GM19043 (cell line): ENCODE measurements around the gene EPS8.

Source experiments
- ATAC-seq: cut with Tn5 transposase; IDR thresholded peaks from one replicate; pipeline ENCODE4 v1.9.1; 2021; ENCODE audit warnings: low read depth; ENCODE audit not compliant: unreplicated experiment

The EPS8 gene

DNA sequence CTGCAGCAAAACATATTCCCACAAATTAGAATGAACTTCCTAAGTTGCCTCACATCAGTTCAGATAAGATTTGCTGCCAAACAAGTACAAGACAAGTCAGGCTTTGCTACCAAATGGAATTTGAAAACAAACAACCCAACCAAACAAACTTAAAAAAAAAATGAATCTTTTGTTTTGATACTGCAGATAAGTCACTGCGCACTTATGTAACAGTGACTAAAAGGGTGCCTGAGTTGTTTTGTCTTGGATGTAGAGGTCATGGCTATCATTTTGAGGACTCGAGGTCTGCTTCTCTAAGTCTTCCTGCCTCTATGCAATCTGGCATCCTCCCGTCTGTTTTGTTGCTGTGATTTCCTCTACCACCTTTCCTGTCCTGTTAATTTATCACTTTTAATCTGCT, 11.1 kb upstream of the EPS8 start:
- ATAC-seq = no peak

DNA sequence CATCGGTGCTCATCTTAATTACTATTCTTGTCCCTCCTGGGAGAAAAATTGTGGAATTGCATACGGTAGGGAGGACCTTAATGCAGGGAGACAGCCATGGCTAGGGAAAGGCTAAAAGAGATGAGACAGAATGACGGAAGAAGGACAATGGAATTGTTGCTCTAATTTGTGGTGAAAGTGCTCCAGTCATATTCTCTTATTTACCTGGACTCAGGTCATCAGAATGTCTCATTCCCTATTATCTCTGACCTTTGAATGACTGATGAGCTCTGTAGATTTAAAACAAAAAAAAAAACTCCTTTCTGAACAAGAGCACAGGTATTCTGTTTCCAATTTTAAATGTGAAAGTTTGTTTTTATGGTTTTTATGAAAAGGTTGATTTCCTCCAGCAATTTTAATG, 8.6 kb upstream of the EPS8 start:
- no peak for ATAC-seq

DNA sequence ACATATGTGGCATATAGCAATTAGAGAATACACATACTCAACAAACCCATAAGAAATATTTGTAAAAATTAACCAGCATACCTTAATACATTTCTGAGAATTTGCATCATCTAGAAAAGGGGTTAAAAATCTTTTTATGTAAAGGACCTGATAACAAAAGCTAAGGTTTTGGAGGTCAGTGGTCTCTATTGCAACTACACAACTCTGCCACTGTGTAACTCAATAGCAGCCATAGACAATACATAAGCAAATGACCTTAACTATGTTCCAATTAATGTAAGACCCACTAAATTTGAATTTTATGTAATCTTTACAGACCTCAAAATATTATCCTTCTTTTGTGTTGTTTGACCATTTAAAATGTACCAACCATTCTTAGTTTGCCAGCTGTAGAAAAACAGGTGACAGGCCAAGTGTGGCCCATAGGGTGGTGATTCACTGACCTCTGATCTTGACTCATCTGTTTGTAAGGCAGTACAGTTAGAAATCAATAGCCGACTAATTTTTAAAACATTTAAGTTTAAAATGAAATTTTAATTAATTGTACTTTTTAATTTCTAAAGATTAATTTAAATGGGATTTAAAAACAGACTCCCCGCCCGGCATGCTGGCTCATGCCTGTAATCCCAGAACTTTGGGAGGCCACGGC, 7.4 kb upstream of the EPS8 start:
- ATAC-seq = no peak

DNA sequence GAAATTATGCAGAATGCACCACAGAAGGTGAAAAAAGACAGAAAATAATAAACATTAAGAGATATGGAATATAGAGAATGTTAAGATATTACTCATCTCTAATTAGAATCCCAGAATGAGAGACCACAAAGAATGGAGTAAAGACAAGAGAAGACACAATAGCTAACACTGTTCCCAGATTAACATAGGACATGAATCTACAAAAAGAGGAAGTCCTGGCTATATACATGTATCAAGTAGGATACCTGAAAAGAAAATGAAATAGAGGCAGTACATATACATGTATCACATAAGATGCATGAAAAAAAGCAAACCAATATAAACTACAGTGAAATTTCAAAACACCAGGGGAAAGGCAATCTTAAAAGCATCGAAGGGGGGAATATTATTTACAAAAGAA, 5.6 kb upstream of the EPS8 start:
- no peak for ATAC-seq

DNA sequence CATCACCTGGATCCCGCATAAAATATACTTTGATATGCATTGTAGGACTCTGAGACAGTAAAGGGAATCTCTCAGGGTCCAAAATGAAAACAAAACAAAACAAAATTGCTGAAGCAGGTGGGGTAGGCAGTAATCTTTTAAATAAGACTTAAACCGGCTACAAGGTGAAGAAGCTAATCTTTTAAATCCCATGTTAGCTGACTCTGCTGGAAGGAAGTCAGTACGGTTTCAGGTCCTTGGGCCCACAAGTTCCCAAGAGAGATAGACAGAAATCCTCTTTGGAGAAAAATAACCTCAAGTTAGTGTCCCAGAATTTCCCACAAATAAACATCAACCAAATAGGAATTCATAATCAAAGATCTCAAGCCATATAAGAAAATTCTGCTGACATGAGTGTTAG, 5.0 kb upstream of the EPS8 start:
- ATAC-seq = no peak

DNA sequence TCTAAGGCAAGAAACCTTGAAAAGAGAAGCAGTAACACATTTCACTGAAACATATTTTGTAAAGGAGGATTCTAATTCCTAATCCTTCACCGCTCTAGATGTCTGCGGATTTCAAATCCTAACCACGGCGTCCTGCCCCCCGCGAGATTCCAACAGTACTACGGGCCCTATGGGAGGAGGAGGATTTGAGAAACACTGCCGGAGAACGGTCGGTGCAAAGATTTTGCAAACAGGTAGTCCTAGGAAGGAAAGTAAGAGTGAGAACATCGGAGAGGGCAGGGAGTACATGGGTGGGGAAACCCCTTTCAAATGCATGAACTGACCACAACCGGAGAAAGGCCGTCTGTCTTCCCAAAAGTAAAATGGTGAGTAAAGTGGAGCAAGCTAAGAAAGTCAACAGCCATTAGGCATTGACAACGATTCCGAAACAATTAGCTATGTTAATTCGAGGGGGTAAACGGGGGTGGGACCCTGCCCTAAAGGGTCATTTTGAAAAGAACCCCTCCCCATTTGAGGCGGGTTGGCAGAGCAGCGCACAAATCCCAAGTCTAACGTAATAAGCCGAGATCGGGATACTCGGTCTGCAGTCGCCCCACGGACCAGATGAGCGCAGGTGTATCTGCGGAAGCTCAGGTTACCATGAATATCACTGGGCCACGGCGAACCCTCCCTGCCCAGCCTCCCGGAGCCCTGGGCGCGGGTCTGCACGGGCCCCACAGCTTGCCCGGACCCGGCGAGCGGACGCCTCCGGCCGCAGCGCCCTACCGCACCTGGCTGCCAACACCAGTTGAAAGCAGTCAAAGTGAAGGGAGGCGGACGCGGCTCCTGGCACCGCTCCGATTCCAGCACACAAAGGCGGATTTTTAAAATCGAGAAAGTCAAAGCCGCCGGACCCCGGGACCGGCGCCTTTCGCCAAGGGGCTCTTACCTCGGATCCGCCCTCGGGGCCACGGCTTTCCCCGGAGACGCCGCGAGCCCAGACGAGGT, 662 bp downstream of the EPS8 start:
- peak; percentile 34 for ATAC-seq

DNA sequence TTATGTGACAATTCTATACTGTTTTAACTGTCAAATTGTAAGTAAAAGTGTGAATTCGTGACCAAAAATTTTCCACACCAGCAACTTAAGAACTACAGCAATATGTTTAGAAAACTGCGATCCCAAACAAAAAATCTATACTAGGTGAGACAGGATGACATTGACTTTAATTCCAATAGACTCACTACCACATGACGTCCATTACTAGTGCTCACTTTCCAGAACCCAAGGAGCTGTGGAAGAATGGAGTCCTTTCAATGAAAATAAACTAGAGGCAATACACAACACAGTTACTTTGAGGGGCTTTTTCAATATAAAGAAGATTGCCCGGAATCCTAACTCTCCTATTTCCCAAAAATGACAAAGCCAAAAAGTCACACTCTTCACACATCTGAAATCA, 1.4 kb downstream of the EPS8 start:
- ATAC-seq = no peak

DNA sequence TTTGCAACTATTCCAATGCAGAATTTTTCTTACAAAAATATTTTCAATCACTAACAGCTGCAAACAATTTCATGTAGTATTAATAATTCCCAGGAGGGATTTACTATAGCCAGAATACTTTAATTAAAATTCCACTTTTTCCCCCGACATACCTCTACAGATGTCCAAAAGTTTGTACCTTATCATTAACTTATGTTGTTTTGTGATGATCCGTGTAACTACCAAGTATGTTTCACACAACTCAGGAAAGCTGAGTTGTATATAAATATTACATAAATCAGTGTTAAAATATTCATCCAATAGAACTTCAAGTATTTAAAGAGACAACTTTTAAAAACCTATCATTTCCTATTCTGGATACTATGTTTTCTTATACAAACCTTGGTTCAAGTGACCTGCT, 2.4 kb downstream of the EPS8 start:
- no peak for ATAC-seq

DNA sequence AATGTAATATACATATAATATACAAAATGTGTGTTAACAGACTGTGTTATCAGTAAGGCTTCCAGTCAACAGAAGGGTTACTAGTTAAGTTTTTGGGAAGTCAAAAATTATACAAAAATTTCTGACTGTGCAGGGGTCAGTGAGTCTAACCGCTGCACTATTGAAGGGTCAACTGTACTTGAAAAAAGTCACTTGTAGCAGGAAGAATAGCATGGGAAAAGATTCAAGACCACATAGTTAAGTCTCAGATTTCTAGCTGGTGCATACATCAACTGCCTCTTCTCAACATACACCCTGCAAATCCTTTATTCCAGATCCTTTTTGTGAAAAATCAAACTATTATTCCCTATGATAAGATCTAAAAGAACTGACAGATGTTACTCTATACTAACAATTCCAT, 5.9 kb downstream of the EPS8 start:
- ATAC-seq = no peak

DNA sequence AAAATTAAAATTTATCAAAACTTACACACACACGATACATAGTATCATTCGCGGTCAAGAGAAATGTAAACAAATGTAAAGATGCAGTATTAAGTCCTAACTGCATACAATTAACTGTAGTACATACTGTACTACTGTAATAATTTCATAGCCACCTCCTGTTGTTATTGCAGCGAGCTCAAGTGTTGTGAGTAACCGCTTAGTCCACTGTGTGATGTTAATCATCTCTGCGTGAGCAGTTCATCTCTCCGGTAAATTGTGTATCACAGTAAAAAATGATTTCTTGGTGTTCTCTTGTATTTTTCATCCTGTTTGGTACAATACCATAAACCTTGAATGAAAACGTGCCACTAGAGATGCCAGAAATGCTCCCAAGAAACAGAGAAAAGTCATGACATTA, 6.5 kb downstream of the EPS8 start:
- ATAC-seq = no peak

DNA sequence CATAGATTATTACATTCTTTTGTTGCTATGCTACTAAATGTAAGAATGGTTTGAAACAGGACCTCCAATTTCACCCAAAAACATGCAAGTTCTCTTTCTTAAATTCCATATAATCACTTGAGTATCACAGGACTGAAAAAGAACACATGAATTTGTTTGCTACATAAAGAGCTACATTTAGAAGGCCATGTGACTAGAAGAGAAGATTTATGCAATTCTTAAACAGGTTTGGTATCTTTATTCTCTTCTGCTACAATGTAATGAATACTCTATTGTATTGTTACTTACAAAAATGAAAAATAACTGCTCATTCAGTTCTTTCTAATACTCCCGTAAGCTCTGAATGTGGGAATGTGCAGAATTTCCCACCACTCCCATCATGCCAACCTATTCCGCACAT, 9.3 kb downstream of the EPS8 start:
- ATAC-seq = no peak

DNA sequence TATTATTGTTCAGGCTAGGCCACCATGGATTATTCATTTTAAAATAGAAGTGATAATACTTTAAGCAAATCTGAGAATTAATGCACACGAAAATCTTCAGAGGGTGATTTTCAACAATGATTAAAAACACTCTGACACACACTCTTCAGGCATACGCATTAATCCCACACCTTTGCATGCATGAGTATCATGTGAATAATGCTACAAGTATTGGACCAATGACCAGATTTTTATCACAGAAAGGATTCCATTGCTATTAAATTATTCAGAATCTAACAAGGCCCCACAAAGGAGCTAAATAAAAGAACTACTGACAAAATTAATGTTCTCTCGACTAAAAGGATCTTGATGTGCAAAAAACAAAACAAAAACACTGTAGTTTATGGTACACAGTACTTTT, 11.1 kb downstream of the EPS8 start:
- no peak for ATAC-seq

DNA sequence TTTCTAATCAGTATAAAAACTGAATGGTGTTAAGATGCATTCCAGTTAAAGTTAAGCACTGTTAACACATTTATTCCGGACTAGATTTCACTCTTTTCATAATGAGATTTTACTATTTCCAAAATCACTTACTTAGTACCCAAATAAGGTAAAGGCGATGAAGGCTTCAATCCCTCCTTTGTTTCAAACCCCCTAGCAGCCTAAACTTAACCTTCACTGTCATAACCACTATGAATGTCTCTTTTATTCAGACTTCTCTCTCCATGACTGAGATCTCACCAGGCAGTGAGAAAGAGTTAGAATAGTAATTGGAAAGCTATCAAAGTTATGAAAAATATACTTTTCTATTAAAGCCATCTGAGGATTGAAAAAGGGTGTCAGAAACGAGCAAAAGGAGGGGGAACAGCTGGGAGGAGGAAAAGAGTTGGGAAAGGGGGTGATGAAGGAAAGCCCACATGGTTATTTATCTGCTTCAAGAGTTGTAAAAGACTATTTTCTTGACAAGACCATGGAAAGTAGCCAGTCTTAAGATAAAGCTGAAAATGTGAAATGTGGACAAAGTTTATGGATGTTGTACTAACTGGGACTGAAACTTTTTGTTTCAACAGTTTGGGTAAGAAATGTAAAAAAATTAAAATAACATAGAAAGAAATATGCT, 11.7 kb downstream of the EPS8 start:
- ATAC-seq = no peak

DNA sequence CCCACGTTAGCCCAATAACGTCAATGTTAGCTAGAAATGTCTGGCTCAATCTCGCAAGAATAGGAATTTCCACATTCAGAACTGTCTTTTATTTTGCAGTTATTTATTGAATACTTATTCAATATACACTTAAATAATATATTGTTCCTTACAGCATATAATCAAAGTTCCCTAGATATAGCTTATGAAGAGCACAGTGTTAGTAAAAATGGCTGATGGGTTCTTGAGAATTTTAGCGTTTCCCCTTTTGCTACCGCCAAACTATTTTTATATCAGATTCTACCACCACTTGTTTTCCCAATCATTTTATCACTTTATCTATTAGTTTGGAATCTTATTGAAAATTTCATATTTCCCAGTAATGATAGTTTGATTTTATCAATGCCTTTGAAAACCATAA, 12.7 kb downstream of the EPS8 start:
- no peak for ATAC-seq

DNA sequence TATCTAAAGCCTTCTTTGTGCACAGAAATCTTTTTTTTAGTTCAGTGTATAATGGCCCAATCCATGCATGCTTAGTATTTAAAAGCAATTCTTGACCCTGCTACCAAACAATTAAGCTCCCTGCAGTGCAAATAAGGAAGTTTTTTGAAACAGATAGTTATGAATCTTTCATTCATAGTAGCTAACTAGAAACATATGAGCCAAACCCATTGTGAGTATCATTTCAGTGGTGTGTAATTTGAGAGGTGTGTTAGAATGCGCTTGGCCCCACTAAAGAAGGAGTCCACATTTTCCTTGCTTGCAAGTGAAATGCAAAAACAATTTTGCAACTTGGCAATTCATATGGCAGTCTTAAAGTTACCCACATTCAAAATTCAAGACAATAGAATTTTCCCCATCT, 14.4 kb downstream of the EPS8 start:
- ATAC-seq = no peak

DNA sequence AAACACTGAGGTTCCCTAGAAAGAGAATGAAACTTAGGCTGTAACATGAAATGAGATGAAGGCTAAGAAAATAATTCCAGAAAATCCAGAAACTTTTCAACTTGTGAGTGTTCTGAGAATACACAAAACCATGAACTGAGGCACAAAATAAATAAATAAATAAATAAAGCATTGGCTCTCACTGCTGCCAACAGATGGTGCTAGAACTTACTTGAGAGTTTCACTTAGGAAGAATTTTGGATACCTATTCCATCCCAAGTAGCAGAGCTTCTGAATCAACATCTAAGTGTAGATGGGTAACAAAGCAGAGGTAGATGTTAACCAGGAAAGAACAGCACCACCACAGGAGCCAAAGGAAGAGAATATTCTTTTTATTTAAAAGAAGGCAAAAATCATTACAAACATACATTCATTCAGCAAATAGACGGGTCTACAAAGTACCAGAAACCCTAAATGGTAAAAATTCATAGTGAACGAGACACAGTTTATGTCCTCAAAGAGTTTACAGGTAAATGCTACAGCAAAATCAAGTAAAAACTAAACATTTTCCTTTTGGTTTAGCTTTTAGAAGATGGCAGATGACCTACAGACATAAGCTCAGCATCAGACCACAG, 16.7 kb downstream of the EPS8 start:
- no peak for ATAC-seq

DNA sequence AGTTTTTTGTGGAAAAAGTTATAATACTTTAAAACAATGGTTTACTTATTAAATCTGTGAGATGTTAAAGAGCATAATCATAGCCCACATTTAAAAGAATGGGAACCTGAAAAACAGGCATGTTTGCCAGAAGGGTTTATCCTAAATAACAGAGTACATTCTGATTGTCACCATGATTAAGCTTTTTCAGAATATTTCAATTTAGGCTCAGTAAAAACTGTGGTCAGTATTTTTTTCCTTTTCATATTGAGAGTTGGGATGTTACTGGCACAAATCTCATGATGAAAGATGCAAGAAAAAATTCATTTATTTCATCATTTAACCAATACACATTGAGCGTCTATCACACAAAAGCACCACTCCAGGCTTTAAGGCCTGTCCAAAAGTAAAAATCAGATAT, 18.6 kb downstream of the EPS8 start:
- no peak for ATAC-seq

DNA sequence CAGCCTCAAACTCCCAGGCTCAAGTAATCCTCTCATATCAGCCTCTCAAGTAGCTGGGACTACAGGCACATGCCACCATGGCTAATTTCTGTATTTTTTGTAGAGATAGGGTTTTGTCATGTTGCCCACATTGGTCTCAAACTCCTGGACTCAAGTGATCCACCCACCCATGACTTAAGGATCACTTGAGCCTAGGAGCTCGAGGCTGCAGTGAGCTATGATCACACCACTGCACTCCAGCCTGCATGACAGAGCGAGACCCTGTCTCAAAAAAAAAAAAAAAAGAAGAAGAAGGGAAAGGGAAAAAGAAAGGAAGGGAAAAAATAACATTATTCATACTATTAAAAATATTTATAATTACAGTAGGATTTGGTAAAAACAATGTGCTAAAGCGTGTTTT, 19.2 kb downstream of the EPS8 start:
- no peak for ATAC-seq

DNA sequence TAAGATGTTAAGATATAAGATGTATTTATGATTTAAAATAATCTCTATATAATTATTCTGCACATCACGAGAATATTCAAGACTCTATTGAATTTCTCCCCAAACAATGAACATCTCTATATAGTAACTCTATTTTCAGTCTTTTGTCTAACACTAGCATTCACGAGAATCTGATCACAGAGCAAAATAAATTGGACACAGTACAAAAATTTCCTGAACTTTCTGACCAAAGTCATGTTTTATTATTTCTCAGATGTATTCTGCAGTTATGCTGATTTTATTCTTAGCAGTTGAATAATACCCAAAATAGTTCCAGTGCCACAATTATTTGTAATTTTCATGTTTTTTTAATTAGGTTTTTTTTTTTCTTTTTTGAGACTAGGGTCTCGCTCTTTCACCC, 19.6 kb downstream of the EPS8 start:
- no peak for ATAC-seq

DNA sequence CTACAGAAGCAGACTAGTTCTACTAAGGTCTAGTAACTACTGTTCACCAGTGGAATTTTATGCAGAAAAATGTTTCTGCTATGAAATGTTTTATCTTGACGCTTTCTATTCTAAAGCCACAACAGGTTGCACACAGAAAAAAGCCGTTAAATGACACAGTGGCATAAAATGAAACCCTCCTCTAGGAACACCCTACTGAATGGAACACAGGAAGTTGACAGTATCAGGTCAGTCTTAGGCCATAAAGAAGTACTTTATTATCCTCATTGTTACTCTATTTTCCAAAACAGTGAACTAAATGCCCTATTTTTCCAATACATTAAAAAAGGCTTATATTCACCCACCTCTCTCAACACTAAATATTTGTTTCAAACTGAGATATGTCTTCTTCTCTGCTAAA, 21.9 kb downstream of the EPS8 start:
- ATAC-seq = no peak

DNA sequence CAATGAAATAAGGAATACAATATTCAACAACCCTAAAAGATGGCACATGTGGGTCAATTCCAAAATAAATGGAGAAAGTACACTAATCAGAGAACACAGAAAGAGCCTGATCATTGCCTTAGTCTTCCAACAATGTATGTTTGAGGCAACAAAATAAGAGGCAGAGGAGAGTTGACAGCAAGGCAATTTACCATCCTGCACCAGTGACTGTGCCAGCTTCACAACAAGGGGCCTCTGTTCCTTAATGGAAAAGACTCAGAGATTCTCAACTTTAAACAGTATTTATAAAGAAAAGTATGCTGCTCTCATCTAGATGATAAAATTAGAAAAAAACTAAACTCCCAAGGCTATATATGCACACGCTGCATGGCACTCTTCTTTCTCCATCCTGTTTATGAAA, 25.9 kb downstream of the EPS8 start:
- no peak for ATAC-seq
